ENCODE data around the gene GFER.
A peak's percentile ranks its signal among the peaks of the same experiment; 100 is the strongest.
"Not testable (repeated sequence)": the region's sequence is repeated elsewhere in the genome, so short reads cannot be mapped to it uniquely, and the experiment has no call there.

GFER gene

DNA sequence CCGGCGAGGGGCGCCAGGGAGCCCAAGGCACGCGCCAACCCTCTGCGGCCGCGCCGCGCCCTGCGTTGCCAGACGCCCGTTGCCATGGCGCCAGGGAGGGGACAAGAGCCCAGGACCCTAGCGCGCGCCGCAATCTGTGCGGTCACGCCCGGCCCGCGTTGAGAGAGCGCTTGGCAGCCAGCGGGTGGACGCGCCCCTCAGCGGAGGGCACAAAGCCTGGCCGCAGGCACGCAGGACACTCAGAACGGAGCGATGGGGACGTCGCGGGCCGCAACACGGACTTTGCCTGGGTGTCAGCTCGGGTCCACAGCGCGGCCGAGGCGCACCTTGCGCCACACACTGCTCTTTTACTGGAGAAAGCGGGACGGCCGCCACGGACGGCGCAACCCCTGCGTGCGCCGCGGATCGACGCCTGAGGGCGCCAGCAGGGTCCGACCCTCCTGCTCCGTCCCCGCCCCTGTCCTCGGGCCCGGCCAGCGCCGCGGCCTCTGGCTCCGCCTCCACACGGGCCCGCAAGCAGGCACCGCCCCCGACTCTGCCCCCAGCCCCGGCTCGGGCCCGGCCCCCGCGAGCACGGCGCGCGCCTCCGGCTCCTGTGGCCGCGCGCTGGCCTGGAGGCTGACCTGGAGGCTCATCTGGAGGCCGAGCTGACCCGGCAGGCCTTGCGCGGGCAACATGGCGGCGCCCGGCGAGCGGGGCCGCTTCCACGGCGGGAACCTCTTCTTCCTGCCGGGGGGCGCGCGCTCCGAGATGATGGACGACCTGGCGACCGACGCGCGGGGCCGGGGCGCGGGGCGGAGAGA, at the start of gene GFER:
TSS of gene GFER (plus strand) at position 650 of the 803 bp plus-strand sequence. CDS start at position 676, 26 bp downstream.
- H3K9me3 Mint-ChIP-seq: no peaks in the 10 kb centered on the region
- H3K27ac Mint-ChIP-seq: peak within 1 kb of the TSS; percentile 49
- H3K27me3 Mint-ChIP-seq: peaks cover 35% of the 10 kb centered on the region
- H3K36me3 Mint-ChIP-seq (ENCODE audit: low read depth): no peaks in the 10 kb centered on the region
- peaks cover 17% of the 10 kb centered on the region for H3K4me1 Mint-ChIP-seq
- ATAC-seq: peak; percentile 77
- peak within 1 kb of the TSS; percentile 81 for H3K4me3 Mint-ChIP-seq
- DNase-seq: peak; percentile 84

DNA sequence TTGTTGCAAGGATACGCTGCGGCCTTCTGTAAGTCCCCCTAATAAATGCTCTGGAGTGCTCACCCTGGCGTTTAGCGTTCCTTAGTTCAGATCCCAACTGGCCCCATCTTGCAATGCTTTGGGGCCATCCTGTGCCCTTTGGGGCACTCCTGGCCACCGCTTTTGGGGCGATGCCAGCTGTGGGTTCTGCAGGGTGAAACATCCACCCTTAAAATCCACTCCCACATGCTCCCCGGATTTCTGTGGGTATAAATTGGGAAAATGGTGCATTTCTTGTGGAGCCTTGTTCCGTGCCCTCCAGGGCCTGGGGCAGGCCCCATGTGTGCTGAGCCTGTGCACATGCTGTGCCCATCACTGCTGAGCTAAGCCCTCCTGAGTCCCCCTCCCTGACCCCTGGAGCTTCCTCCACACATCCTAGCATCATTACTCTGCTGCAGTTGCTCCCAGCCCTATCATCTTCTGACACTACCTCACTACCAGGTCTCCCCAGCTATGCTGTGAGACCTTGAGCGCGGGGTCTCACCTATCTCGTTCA, 47.0 kb upstream of the GFER start:
- DNase-seq: no peak
- Mint-ChIP-seq H3K27me3 (no peaks in the 10 kb centered on the region), H3K36me3 (ENCODE audit: low read depth) (peaks cover 4% of the 10 kb centered on the region), H3K4me3 (no peak overlapping the region), H3K27ac (no peak overlapping the region), H3K9me3 (no peaks in the 10 kb centered on the region), H3K4me1 (peaks cover 8% of the 10 kb centered on the region)
- ATAC-seq: no peak

DNA sequence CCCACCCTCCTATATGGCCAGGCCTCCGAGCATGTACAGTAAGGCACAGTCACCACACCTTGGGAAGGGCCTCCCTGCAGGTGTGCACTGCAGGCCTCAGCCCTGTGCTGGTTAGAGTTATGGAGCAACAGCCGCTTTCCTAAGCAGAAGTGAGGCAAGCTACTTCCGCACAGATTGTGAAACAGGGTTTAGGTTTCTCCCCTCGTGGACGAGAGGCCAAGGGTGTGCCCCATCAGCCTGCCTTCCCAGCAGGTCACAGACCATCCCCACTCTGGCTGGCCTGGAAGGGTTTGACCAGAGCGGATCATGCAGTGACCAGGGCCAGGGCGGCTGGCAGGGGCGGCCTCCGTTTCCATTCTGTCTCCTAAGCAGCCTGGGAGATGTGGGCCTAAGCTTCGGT, 45.7 kb upstream of the GFER start:
- Mint-ChIP-seq H3K27ac (no peak overlapping the region), H3K4me1 (peaks cover 14% of the 10 kb centered on the region), H3K9me3 (no peaks in the 10 kb centered on the region), H3K36me3 (ENCODE audit: low read depth) (peaks cover 4% of the 10 kb centered on the region), H3K27me3 (no peaks in the 10 kb centered on the region), H3K4me3 (no peak overlapping the region)
- ATAC-seq: no peak
- DNase-seq: no peak

DNA sequence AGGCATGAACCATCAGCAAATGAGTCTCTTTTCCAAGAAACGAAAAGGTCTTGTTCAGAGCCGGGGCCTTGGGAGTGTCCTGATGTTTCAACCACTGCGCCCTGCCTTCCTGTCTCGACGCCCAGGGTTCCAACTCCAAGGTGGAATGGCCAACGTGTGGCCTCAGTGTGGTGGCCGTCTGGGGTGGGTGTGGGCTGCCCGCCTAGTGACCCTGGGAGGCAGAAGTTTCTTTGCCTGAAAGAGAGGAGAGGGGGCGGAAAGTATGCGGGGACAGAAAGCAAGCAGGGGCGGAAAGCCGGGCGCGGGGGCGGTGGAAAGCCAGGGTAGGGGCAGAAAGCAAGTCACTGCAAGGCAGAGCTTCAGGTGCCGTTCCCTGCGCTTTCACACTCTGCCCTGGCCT, 45.1 kb upstream of the GFER start:
- no peak for ATAC-seq
- no peak for DNase-seq
- peaks cover 4% of the 10 kb centered on the region for H3K36me3 Mint-ChIP-seq (ENCODE audit: low read depth)
- no peaks in the 10 kb centered on the region for H3K9me3 Mint-ChIP-seq
- peaks cover 20% of the 10 kb centered on the region for H3K4me1 Mint-ChIP-seq
- no peak overlapping the region for H3K27ac Mint-ChIP-seq
- H3K4me3 Mint-ChIP-seq: no peak overlapping the region
- H3K27me3 Mint-ChIP-seq: no peaks in the 10 kb centered on the region

DNA sequence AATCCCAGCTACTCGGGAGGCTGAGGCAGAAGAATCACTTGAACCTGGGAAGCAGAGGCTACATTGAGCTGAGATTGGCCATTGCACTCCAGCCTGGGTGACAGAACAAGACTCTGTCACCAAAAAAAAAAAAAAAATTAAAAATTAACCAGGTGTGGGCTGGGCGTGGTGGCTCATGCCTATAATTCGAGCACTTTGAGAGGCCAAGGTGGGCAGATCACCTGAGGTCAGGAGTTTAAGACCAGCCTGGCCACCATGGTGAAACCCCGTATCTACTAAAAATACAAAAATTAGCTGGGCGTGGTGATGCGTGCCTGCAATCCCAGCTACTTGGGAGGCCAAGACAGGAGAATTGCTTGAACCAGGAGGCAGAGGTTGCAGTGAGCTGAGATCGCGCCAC, 44.2 kb upstream of the GFER start:
- not testable (repeated sequence) for DNase-seq; H3K27ac Mint-ChIP-seq; ATAC-seq; H3K4me3 Mint-ChIP-seq; H3K9me3 Mint-ChIP-seq; H3K27me3 Mint-ChIP-seq; H3K36me3 Mint-ChIP-seq (ENCODE audit: low read depth)
- H3K4me1 Mint-ChIP-seq: peaks cover 26% of the 10 kb centered on the region

DNA sequence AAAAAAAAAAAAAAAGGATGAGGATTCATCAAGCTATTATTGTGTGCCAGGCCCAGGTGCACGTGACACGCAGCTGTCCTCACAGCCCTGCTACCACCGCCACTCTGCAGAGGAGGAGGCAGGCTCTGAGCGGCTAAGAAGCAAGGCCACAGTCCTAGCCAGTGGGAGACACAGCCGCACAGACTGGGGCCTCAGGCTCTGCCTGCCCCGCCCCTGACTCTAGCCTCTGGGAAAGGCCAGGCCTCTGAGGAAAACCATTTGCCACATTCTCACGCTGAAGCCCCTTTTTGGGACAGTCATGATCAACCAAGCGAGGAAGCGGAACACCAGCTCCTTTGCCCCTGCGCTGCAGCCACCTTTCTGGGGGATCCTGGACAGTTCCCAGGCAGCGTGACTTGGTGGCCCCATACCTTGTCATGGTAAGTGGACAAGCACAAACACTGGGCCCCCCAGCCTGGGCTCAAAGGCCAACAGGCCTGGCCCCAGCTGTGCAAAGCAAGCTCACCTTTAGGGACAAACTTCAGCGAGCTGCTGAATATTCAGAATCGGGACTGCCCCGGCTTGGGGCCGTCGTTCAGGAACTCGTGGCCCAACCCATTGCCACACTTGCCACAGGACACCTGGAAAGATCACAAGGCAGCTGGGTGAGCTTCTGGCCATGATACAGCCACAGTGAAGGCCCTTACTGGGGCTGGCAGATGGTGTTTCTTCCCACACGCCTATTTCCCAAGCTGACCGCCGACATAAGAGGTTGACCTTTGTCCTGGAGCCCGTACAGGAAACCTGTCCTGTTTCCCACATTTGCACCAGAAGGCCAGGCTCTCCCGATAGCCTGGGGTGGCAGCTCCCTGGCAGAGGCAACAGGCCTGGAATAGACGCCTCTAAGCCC, 43.5 kb upstream of the GFER start:
- no peak for DNase-seq
- no peak for ATAC-seq
- H3K9me3 Mint-ChIP-seq: no peaks in the 10 kb centered on the region
- H3K4me1 Mint-ChIP-seq: peaks cover 26% of the 10 kb centered on the region
- H3K27ac Mint-ChIP-seq: no peak overlapping the region
- H3K27me3 Mint-ChIP-seq: no peaks in the 10 kb centered on the region
- no peak overlapping the region for H3K4me3 Mint-ChIP-seq
- peaks cover 4% of the 10 kb centered on the region for H3K36me3 Mint-ChIP-seq (ENCODE audit: low read depth)

DNA sequence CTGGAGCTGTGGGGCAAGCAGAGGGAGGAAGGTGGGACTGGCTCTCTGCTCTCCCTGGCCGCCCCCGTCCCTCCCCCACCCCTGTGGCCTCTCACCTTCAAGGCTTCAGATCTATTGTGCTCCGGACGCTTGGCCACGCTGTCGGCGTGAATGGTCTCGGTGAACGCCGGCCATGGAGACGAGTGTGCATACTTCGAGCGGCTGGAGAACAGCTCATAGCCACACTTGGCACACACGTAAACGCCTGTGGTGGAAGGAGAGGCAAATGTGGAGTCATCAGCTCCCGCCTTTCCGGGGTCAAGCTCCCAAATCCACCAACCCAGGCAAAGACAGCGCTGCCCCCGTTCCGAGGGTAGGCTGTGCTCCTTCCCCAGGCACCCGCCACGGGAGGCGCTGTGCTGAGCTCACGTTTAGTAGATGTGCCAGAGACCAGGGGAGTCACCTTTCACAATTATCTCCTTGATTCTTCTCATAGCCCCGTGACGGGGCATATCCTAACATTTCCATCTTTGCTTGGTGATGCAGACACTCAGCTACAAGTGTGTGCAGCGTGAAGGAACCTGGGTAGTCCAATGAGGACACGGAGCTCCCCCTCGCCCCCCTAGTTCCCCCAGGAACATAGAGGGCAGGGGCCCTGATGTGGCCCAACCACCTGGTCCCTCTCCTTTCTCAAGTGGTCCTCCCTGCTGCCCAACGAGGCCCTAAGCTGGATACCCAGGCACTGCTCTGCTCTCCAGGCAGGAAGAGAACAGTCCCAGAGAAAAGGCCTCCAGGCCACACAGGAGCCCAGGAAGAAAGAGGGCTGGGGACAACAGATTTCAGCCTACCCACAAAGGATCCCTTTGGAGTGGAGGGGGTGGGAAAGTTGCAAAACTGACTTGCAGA, 42.6 kb upstream of the GFER start:
- no peak overlapping the region for H3K27ac Mint-ChIP-seq
- peak overlapping the region; percentile 87 for H3K4me3 Mint-ChIP-seq
- no peaks in the 10 kb centered on the region for H3K27me3 Mint-ChIP-seq
- peaks cover 4% of the 10 kb centered on the region for H3K36me3 Mint-ChIP-seq (ENCODE audit: low read depth)
- H3K9me3 Mint-ChIP-seq: no peaks in the 10 kb centered on the region
- peaks cover 26% of the 10 kb centered on the region for H3K4me1 Mint-ChIP-seq
- DNase-seq: no peak
- ATAC-seq: no peak

DNA sequence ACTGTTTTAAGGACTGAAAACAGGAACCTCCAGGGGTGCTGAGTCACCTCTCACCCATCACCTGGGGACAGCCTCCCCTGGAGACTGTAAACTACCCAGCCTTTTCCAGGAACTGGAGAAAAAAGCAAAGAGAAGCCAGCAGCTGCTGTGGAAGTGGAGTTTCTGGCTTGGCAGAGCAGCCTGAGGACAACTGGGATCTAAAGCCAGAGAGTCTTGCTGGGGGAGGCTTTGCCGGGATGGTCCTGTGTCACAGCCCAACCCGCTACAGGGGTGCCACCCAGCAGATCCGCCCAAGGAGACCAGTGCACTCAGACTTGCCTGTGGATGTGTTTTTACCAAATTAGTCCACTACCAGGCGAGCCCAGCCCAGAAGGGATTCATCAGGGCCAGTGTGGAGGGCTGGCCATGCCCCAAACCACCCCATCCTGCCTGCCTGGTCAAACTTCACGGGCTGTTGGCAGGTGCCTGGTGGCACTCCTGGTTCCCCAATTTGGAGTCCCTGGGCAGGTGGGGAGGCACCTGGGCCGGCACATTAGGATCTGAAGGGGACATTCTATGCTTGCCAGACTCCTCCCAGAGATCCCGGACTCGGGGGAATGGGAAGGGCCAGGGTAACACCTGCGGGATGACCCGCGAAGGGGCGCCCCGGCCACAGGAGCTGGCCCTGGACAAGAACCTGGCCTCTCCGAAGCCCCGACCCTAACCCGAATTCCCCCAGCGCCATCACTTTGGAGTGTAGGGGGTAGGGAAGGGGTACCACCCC, 41.8 kb upstream of the GFER start:
- DNase-seq: no peak
- no peak for ATAC-seq
- no peak overlapping the region for H3K27ac Mint-ChIP-seq
- no peaks in the 10 kb centered on the region for H3K9me3 Mint-ChIP-seq
- peaks cover 26% of the 10 kb centered on the region for H3K4me1 Mint-ChIP-seq
- peaks cover 4% of the 10 kb centered on the region for H3K36me3 Mint-ChIP-seq (ENCODE audit: low read depth)
- peak overlapping the region; percentile 87 for H3K4me3 Mint-ChIP-seq
- H3K27me3 Mint-ChIP-seq: no peaks in the 10 kb centered on the region

DNA sequence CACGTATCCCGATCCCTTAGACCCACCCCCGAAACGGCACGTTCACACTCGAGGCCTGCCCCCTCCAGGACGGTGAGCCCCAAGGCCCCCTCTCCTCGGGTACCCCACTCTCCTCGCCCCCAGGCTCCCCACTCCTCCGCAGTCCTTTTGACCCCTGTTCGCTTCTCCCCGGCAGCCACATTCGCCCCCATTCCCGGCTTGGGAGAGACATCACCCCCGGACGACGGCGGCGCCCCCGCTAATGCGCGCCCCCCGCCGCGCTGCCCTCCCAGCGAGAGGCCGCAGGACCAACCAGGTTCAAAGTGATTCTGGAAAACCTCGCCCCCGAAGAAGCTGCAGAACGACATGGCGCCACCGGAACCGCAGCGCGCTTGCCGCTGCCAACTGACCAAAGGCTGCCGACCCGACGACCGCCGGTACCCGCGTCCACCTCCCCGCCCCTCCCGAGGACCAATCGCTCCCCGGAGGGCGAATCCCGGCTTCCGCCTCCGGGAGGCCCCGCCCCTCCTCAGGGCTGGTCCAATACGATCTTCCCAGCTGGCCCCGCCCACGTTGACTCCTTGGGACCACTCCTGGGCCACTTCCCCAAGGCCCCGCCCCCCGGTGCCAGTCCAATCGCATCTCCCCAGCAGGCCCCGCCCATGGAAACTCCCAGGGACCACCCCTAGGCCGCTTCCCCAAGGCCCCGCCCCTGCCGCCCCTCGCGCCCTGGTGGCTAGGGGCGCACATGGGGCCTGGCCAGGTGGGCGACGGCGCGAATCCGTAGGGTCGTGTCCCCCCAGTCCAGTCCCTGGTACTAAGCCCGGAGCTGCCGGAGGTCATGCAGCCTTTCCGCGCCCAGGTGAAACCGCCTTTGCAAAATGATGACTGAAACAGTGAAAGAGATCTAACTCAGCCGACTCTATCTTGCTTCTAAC, 40.9 kb upstream of the GFER start, which contains the start of gene MSRB1:
TSS of gene MSRB1 (minus strand) at position 390 of the 917 bp plus-strand sequence. CDS start at position 347, 43 bp downstream.
- Mint-ChIP-seq H3K27me3 (no peaks in the 10 kb centered on the region), H3K9me3 (no peaks in the 10 kb centered on the region), H3K4me1 (peaks cover 26% of the 10 kb centered on the region), H3K27ac (peak within 1 kb of the TSS; percentile 85), H3K4me3 (peak within 1 kb of the TSS; percentile 87), H3K36me3 (ENCODE audit: low read depth) (peaks cover 2% of the 10 kb centered on the region)
- ATAC-seq (peak; percentile 93), DNase-seq (peak; percentile 100)

DNA sequence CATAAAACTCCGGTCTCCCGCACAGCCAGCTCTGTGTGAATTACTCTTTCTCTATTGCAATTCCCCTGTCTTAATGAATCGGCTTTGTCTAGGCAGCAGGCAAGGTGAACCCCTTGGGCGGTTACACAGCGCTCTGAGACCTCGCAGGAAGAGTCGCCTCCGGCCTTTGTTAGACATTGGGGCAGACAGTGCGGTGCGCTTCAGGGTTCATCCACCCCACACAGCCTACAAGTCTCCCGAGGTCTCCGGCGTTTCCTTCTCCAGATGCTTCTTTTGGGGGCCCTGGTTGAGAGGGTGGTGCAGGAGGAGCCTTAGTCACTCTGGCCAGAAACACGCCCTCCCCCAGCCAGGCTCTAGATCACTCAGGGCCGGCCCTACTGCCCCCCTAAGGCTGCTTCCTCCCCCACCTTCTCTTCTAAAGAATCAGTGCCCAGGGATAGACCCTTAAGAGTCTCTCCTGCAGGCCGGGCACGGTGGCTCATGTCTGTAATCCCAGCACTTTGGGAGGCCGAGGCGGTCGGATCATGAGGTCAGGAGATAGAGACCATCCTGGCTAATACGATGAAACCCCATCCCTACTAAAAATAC, 39.3 kb upstream of the GFER start:
- no peaks in the 10 kb centered on the region for H3K9me3 Mint-ChIP-seq
- H3K4me1 Mint-ChIP-seq: peaks cover 26% of the 10 kb centered on the region
- no peak for ATAC-seq
- no peaks in the 10 kb centered on the region for H3K36me3 Mint-ChIP-seq (ENCODE audit: low read depth)
- peak overlapping the region; percentile 87 for H3K4me3 Mint-ChIP-seq
- DNase-seq: no peak
- peak overlapping the region; percentile 85 for H3K27ac Mint-ChIP-seq
- no peaks in the 10 kb centered on the region for H3K27me3 Mint-ChIP-seq

DNA sequence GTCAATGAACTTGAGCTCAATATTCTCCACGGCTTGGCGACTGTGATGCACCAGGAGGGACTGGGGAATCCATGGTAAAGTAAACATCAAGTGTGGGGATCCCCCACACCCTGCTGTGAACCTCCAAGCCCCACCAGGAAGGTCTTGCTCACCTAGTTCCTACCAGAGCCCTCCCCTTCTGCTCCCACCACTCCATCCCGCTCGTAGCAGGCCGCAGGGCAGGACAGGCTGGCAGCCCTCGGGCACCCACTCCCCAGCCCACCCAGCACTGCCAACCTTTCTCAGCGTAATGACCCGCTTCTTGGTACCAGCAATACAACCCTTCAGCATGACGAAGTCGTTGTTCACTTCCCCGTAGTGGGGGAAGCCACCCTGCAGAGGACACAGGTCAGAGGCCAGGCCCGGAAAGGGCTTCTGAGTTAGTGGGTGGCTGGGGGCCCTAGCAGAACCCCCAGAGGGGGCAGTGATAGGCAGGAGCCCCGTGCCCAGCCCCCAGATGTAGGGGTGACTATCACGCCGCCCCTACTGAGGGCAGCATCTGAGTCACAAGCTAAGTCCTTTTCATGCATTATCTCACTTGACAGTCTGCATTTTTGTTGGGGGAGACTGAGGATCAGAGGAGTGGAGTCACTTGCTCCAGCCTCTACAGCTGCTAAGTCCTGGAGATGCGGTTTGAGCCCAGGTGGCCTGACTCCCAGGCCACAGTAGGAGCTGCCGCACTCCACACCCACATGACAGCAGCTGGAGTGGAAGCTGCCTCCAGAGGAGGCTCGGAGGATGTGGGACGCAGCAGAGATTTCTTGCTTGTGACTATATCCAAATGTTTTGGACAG, 38.2 kb upstream of the GFER start:
- no peaks in the 10 kb centered on the region for H3K9me3 Mint-ChIP-seq
- no peak overlapping the region for H3K27ac Mint-ChIP-seq
- ATAC-seq (no peak), DNase-seq (no peak)
- no peaks in the 10 kb centered on the region for H3K27me3 Mint-ChIP-seq
- no peak overlapping the region for H3K4me3 Mint-ChIP-seq
- no peaks in the 10 kb centered on the region for H3K36me3 Mint-ChIP-seq (ENCODE audit: low read depth)
- peaks cover 26% of the 10 kb centered on the region for H3K4me1 Mint-ChIP-seq

Data from activated naive CD8-positive, alpha-beta T cell treated with anti-CD3 and anti-CD28 coated beads, Interleukin-2, amount 50 U/mL, for 24 hours (primary cell).